ENCODE data around the gene SMTNL2.
"Not testable (repeated sequence)": the region's sequence is repeated elsewhere in the genome, so short reads cannot be mapped to it uniquely, and the experiment has no call there.

Gene SMTNL2

GRCh38 chr17:4585638-4585994, 1.3 kb downstream of the SMTNL2 start:
- no peak for DNase-seq (ENCODE audit: low spot score)

DNA sequence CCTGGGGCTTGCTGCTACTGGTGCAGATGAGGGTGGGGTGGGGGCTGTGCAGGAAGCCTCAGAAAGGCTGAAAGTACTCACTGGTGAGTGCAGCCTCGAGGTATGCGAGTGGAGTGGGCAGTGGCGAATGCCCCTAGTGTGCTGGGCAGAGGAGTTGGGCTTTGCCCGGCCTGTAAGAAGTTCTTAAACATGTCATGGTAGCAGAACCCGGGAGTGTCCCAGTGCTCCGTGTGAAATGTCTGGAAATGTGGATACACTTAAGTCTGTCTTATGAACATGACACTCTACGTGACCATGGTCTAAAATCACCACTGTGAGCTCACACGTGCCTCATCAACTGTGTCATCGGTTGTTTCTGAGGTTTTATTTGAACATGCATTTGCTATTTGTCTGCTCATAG, 1.7 kb downstream of the SMTNL2 start:
- no peak for DNase-seq (ENCODE audit: low spot score)

DNA sequence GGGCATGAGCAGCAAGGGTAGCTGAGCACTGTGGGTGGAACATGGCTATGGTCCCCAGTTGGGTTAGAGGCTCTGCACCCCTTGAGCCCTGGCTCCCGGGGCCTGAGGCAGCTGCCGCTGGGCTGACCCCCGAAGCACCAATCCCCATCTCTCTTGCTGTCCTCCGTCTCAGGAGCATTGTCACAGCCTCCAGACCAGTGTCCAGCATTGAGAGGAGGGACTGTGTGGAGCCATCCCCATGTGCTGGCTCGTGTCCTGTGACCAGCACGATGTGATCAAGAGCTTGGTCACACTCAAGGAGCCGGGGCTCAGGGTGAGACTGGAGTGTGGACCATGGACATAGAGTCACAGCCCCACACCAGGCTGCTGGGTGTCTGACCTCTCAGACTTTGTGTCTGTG, 2.9 kb downstream of the SMTNL2 start:
- DNase-seq (ENCODE audit: low spot score) = no peak

DNA sequence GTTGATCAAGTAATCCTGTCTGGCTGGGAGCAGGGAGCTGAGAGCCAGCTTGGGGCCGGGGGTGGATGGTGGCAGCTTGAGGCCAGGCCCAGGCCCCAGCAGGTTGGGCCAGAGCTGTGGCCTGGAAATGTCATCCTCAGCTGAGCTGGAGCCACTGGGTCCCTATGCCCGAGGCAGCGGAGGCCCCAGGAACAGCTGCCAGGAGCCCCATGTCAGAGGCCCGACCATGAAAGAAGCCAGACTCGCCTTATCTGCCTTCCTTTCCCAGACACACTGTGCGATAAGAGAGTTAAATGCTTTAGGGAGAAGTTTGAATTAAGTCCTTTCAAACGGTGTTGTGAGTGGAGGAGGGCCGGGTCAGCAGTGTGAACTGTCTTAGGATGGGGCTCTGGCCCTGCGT, 3.5 kb downstream of the SMTNL2 start:
- DNase-seq (ENCODE audit: low spot score) = no peak

- DNase-seq (ENCODE audit: low spot score) = no peak
Observed at GRCh38 chr17:4588391-4588790, 4.1 kb downstream of the SMTNL2 start.

GRCh38 chr17:4588898-4589625, 4.7 kb downstream of the SMTNL2 start:
- no peak for DNase-seq (ENCODE audit: low spot score)

DNA sequence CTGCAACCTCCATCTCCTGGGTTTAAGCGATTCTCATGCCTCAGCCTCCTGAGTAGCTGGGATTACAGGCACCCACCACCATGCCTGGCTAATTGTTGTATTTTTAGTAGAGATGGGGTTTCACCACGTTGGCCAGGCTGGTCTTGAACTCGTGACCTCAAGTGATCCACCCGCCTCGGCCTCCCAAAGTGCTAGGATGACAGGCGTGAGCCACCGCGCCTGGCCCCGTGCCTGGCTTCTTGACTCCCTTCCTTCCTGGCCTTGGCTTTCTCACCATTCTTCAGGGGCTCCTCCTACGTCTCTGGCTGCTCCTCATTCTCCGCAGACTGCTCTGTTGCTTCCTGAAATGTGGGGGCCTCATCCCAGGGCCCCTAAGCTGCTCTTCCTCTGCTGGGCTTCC, 5.7 kb downstream of the SMTNL2 start:
- DNase-seq (ENCODE audit: low spot score) = not testable (repeated sequence)

GRCh38 chr17:4590981-4591453, 6.7 kb downstream of the SMTNL2 start:
- no peak for DNase-seq (ENCODE audit: low spot score)

GRCh38 chr17:4591529-4591928, 7.2 kb downstream of the SMTNL2 start:
- DNase-seq (ENCODE audit: low spot score) = peak; percentile 22

DNA sequence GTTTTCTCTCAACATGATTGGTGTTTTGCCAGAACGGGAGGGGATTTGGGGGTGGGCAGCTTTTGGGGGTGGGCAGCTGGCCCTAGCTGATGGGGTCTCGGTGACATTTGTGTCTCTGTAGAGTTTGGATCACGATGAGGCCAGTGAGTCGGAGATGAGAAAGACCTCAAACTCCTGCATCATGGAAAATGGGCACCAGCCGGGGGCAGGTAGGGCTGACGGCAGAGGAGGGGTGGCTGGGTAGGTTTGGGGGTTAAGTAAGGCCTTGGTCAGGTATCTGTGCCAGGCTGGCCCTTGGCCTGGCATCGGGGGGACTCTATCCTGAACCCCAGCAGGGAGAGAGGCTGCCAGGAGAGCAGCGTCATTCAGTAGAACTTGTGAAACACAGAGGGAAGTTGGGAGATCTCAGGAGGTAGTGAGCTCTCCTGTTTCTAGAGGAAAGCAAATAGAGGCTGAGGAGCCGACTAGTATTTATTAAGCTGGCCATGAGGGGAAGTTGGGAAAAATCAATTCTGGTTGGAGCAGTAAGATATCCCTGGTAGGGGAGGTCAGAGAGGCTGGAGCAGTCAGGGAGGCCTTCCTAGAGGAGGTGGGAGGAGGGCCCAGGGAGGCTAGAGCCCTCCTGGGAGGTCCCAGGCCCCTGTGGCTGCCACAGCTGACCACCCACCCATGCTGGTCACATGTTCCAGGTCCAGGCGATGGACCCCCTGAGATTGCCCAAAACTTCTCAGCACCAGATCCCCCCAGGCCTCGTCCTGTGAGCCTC, 8.1 kb downstream of the SMTNL2 start:
- DNase-seq (ENCODE audit: low spot score) = no peak

DNA sequence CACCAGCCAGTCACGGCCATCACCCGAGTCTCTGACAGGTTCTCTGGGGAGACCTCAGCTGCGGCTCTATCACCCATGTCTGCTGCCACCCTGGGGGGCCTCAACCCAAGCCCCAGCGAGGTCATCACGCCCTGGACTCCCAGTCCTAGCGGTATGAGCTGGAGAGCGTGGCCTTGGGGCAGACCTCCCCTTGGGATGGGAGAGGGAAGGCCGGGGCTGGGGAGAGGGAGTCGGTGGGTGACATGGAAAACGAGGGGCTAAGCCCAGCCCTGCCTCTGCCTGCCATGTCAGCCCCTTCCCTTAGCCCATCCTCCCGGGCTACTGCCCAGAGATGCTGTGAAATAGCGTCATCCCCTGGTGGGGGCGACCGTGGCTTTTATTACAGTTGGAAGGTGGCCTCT, 8.7 kb downstream of the SMTNL2 start:
- no peak for DNase-seq (ENCODE audit: low spot score)

DNA sequence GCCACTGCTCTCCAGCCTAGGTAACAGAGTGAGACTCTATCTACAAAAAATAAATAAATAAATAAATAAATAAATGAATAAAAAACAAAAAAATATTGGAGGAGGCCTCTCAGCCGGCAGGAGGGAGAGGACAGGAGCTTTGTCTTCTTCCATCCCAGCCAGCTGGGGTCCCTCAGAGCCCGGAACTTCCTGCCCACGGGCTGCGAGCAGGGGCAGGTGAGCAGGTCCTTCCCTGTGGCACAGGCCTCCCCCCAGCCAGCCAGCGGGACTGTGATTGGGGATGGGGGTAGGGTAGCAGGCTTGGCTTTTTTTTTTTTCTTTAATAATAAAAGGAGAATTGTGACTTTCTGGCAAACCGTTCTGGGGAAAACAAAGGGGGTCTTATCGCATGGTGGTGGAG, 10.1 kb downstream of the SMTNL2 start:
- no peak for DNase-seq (ENCODE audit: low spot score)

- no peak for DNase-seq (ENCODE audit: low spot score)
Observed at GRCh38 chr17:4594931-4595684, 10.8 kb downstream of the SMTNL2 start.

- DNase-seq (ENCODE audit: low spot score) = not testable (repeated sequence)
Observed at GRCh38 chr17:4595685-4596342, 11.5 kb downstream of the SMTNL2 start.

- DNase-seq (ENCODE audit: low spot score) = no peak
Observed at GRCh38 chr17:4596636-4597380, 12.5 kb downstream of the SMTNL2 start.

DNA sequence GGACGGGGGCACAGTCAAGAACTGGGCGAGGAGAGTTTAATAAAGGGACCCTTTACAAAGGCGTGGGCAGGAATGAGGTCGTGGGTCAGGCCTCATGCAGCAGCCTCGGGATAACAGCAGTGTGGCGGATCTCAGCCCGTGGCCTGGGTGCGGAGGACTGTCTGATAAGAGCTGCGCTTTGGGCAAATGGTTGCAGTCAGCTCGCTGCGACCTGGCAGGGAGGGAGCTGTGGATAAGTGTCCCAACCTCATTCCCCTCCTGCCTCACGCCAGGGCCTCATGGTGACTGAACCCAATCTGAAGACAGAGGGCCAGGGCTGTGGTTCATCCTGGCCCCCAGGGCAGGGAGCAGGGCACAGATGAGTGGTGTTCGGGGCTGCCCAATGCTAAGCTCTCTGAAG, 13.6 kb downstream of the SMTNL2 start:
- DNase-seq (ENCODE audit: low spot score) = no peak

DNA sequence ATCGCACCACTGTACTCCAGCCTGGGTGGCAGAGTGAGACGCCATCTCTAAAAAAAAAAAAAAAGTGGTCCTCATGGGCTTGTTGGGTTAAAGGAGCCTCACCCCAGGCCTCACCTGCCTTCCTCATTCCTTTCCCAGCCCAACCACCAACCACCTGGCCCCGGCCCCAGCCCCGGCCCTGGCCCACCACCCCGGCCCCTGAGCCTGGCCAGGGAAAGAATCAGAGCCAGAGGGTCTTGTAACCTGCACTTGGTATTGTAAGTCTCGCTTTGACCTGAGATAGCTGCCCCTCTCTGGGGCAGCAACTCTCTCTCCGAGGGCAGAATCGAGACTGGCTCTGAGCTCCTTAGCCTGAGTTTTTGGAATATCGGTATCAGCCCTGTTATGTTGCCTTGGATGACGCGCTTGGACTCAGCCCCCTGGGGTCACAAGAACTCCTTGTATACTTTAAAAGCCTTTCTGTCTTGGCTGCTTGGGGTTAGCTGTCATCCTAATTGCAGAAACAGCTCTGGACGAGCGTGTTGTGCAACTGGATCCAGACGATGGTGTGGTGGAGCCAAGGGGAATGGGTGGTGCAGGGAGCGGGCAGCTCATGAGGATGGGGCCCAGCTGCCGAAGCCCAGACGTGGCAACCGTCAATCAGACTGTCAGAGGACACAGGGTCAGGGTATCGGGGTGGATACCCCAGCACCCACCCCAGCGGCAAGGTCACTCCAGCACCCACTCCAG, 14.6 kb downstream of the SMTNL2 start:
- DNase-seq (ENCODE audit: low spot score) = no peak

GRCh38 chr17:4599505-4600281, 15.4 kb downstream of the SMTNL2 start:
- DNase-seq (ENCODE audit: low spot score) = no peak

GRCh38 chr17:4600563-4600962, 16.2 kb downstream of the SMTNL2 start:
- DNase-seq (ENCODE audit: low spot score) = no peak

DNA sequence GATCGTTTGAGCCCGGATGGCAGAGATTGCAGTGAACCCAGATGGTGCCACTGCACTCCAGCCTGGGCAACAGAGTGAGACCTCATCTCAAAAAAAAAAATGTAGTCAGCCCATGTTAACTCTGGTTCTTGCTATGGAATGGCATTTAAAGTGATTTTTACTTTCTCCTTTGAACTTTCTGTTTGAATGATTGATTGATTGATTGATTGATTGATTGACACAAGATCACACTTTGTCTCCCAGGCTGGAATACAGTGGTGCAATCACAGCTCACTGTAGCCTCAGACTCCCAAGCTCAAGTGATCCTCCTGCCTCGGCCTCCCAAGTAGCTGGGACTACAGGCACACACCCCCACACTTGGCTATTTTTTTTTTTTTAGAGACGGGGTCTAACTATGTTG, 17.0 kb downstream of the SMTNL2 start:
- no peak for DNase-seq (ENCODE audit: low spot score)

Data from SW480 (cell line).